ENCODE results near the gene ISM1.

Gene ISM1

DNA sequence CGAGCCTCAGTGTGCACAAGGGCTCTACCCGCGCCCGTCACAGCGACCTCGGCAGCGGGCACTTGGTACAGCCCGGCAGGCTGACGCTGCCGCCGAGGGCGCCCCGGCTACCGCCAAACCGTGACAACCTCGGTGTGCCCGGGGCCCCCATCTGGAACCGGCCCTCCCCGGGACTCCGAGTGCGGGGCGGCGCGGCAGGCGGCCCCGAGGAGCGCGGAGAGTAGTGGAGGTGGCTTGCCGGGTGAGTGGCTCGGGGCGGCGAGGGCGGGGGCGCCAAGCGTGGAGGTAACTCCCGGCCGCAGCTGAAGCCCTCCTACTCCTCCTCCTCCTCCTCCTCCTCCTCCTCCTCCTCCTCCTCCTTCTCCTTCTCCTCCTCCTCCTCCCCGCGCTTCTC lies at the start of gene ISM1:
Gene ISM1, plus strand, starts transcription at position 371 of the 394 bp plus-strand sequence. CDS start 503 bp downstream, outside the sequence.
- DNase-seq: peak; percentile 77

DNA sequence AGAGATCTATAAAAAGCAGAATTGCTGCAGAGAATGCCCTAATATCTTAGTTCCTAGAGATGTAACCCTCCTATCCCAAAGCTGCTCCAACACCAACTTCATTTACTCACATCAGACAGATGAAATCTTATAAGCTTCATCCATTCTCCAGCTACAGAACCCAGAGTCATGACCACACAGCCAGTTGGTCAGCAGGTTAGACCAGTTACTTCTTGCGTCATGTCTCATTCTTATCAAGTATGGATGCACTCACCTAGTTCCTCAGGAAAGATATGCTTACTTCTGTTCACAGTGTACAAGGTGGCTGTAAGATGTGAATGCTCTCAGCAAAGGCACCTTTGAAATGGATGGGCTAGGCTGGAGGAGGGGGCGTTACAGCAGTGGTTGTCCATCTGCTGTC lies 47.9 kb upstream of the ISM1 start:
- DNase-seq: no peak

DNA sequence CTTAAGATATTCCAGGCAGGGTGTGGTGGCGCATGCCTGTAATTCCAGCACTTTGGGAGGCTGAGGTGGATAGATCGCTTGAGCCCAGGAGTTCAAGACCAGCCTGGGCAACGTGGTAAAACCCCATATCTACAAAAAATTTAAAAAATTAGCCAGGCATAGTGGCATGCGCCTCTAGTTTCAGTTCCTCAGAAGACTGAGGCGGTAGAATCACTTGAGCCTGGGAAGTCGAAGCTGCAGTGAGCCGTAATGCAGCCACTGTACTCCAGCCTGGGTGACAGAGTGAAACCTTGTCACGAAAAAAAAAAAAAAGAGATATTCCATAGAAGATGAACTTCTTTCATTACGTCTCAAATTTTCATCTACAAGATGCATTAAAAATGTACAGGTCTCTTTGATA lies 46.7 kb upstream of the ISM1 start:
- DNase-seq: no peak

- no peak for DNase-seq
Measured at GRCh38 chr20:13180986-13181889, 39.8 kb upstream of the ISM1 start.

- DNase-seq: no peak
Measured at GRCh38 chr20:13183005-13183404, 38.1 kb upstream of the ISM1 start.

GRCh38 chr20:13186043-13186774 lies 34.9 kb upstream of the ISM1 start:
- no peak for DNase-seq

DNA sequence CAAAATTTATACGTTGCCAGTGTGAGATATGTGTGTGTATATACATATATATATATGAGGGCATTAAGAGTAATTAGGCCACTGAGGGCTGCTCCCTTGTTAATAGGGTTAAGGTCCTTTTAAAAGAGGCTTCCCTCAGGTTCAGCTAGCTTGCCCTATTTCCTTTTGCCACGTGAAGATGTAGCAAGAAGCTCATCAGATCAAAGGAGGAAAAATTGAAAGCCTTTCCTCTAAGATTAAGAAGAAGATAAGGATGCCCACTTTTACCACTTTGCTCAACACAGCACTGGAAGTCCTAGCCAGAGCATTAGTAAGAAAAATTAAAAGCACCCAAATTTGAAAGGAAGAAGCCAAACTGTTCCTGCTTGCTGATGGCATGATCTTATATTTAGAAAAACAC lies 33.2 kb upstream of the ISM1 start:
- DNase-seq: no peak

DNA sequence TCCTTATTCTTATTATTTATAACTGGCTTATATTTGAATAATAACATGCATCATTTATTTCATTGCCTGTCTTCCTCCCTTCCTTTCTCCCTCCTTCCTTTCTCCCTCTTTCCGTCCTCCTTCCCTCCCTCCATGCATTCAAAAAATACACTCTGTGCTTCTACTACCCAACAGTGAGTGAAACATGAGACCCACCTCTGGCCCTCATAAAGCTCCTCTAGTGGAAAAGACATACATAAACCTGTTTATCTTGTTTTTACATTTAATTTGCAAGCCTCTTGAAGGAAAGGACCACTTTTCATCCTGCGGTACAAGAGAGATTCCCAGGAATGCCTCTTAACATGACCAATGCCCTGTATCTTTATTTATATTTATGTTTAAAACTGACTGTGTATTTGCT lies 21.8 kb upstream of the ISM1 start:
- no peak for DNase-seq

DNA sequence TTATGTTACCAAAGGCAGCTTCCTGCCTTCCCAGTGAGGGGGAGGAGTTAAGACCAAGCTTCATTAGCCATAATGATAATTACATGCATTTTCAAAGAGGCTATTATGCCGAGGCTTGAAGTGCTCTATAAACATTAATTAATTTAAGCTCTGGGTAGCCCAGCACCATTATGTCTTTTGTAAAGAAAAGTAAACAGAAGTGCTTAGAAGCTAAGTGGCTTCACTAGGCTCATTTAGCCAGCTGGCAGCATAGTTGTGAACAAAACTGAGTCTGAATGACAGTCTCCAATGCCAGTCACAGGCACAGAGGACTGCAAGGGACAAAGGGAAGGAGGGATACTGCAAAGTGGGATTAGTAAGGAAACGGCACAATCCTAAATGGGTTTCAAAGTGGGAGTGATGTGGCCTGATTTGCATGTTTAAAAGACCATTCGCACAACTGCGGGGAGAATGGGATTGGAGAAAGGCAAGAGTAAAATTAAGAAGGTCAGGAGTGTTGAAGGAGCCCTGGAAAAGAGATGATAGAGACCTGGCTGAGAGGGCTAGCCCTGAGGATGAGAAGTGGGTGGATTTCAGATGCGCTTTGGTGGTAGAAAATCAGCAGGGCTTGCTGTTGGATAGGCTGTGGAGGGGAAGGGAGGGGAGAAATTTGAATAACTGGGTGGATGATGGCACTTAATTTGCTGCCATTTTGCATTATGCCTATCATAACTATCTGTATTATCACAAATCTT lies 20.1 kb upstream of the ISM1 start:
- DNase-seq: no peak

- DNase-seq: no peak
Measured at GRCh38 chr20:13202565-13202964, 18.5 kb upstream of the ISM1 start.

GRCh38 chr20:13205425-13205824 lies 15.6 kb upstream of the ISM1 start:
- DNase-seq: no peak

GRCh38 chr20:13205848-13206434 lies 15.1 kb upstream of the ISM1 start:
- no peak for DNase-seq

DNA sequence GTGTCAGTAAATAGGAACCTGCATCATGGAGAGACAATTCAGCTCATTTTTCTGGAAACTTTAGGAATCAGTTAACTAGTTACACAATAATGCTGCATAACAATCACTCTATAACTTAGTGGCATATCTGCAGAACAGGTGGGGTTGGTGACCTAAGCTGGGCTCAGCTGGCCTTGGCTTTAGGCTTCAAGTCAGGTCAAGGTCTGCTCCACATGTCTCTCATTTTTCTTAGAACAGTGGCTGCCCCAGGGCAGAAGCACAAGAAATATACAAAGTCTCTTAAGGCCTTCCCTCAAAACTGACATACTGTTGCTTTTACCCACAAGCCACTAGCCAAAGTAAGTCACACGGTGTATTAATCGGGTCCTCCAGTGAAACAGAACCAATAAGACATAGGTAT lies 14.1 kb upstream of the ISM1 start:
- DNase-seq: no peak

GRCh38 chr20:13211956-13212618 lies 9.0 kb upstream of the ISM1 start:
- no peak for DNase-seq

GRCh38 chr20:13212750-13213149 lies 8.3 kb upstream of the ISM1 start:
- DNase-seq: no peak

DNA sequence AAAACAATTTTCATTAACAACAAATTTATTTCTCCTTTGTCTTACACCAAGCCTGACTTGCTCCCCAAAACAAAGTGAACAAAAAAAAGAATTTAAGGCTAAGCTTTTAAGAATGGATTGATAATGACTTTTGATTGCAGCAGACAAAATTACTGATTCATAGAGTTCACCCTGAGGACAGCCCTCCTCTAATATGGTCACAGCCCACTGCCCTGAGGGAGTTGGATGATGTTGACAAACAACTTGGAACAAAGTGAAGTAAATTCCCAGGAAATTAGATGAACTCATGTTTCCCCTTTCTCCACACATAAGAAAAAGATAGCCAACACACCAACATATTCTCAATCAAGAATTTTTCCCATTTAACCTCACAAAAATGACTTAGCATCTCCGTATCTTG lies 7.7 kb upstream of the ISM1 start:
- no peak for DNase-seq

- DNase-seq: no peak
Measured at GRCh38 chr20:13216533-13216932, 4.5 kb upstream of the ISM1 start.

GRCh38 chr20:13219327-13220193 lies 1.5 kb upstream of the ISM1 start:
- no peak for DNase-seq

DNA sequence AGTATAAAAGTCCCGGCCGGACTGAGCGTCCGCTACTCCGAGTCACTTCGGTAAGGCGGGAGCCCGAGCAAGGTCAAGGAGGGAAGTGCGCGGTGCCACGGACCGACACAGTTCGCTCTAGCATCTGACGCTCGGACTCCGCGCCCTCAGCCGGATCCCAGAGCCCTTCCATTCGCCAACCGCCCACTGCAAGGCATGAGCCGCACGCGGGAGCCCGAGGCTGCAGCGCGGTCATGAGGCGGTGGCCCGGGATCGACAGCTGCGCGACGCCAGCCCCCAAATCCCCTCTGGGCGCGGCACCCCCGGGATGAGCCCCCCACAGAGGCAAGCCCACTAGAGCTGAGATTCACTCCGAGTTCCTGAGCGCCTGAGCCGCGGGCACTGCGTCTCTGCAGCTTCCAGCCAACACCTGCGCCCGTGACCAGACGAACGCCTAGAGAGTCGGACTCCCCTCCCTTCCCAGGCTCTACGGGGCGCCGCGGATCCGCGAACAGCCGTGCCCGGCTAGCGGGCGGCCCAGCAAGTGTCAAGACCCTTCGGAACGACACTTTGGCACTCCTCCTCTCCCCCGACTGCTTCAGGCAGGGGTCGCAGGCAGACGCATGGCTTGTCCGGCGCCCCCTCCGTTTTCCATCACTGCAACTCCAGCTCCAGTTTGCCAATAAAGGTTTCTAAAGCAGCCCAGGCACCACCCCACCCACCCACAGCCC lies 725 bp upstream of the ISM1 start:
- DNase-seq: peak; percentile 66

DNA sequence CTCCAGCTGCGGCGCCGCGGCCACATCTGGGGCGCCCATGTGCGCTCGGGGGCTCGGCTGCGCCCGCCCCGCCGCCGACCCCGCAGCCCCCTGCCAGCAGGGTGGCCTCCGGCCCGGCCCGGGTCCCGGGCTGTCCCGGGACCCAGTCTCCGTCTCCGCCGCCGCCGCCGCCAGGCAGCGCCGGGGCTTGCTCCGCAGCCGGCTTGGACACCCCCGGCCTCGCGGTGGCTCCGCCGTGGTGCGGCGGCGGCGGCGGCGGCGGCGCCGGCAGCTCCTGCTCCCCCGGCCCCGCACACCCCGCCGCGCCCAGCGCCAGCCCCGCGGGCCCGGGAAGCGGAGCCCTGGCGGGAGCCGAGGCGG lies 219 bp downstream of the ISM1 start:
- DNase-seq: no peak
